Suprapubic skin (tissue), 4 donors: ENCODE results near the gene AGPAT4.

Experiments
- CTCF ChIP-seq, 2 donors: fragments of 200-600 bp in 1 of 2; fragments of 450-650 bp in 1 of 2; sonication (generic) in 1 of 2; IDR thresholded peaks; one replicate each; pipeline ENCODE4 v1.5.1; 2016 to 2019; ENCODE audit warnings: antibody characterized with exemption in 2 of 2, mild to moderate bottlenecking in 1 of 2, moderate library complexity in 1 of 2
- POLR2A ChIP-seq, 2 donors: fragments of 450-650 bp; IDR thresholded peaks; one replicate each; pipeline ENCODE4 v1.6.1; 2017; ENCODE audit warnings: antibody characterized with exemption in 2 of 2, mild to moderate bottlenecking in 2 of 2, moderate library complexity in 2 of 2
- POLR2AphosphoS5 ChIP-seq, 3 donors: sonication (generic); formaldehyde crosslinking; IDR thresholded peaks; one replicate each; pipeline ENCODE4 v1.6.1; 2017; ENCODE audit warnings: antibody characterized with exemption in 3 of 3

GRCh38 chr6:161117308-161117707 lies 156.6 kb downstream of the AGPAT4 start:
- TF ChIP-seq POLR2AphosphoS5 (IDR thresholded peaks at IDR 0.05) (no peak), CTCF (IDR thresholded peaks at IDR 0.05) (no peak), POLR2A (IDR thresholded peaks at IDR 0.05) (no peak)
